Stomach smooth muscle (tissue), 2 donors: Measurements from ENCODE around the gene THAP9.

Experiments
- H3K27ac ChIP-seq: one replicate; pipeline ENCODE4 v1.7.0; 2013; ENCODE audit warnings: mild to moderate bottlenecking, low read length, inconsistent platforms
- H3K27me3 ChIP-seq, 2 donors: one replicate each; pipeline ENCODE4 v1.7.0; 2013; ENCODE audit warnings: low read length in 2 of 2; ENCODE audit not compliant: insufficient read depth in 2 of 2, control insufficient read depth in 1 of 2
- H3K36me3 ChIP-seq, 2 donors: one replicate each; pipeline ENCODE4 v1.7.0; 2013; ENCODE audit warnings: low read length in 2 of 2; ENCODE audit not compliant: control insufficient read depth in 2 of 2, insufficient read depth in 2 of 2
- H3K4me1 ChIP-seq: one replicate; pipeline ENCODE4 v1.7.0; 2013; ENCODE audit warnings: low read length; ENCODE audit not compliant: control insufficient read depth, insufficient read depth
- H3K4me3 ChIP-seq, 2 donors: one replicate each; pipeline ENCODE4 v1.7.0; 2013; ENCODE audit warnings: low read length in 2 of 2
- H3K9ac ChIP-seq, 2 donors: one replicate each; pipeline ENCODE4 v1.7.0; 2013; ENCODE audit warnings: low read length in 2 of 2, mild to moderate bottlenecking in 1 of 2
- H3K9me3 ChIP-seq, 2 donors: one replicate each; pipeline ENCODE4 v1.7.0; 2013; ENCODE audit warnings: low read length in 2 of 2; ENCODE audit not compliant: control insufficient read depth in 2 of 2
- donor health status: healthy.
- donor health status: Pancreatic carcinoma.

The THAP9 gene

DNA sequence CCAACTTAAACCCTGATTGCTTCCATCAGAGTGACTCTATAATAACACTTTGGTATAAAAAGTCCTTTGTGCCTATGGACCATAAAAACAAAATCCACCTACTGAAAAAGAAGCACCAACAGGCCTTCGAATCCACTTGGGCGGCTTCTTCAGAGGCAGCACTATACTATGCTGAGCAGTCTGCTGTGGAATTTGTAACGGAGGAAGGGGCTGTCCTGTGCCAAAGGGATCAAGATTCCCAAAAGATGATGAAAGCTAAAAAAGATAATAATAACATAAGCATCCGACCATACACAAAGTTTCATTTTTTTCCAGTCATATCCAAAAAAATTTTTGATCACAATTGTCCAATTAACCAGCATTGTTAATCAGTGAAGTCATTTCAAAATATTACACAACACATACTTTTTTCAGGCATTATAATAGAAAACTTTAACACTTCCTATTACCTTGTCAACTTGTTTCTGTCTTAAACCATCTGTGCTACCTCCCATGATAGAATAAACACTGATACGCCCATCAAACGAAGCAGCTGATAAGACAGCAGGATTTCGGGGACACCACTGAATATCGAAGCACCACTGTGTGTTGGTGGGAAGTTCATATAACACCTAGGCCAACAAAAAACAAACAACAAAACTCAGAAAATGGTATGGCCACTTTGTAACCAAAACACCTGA lies 33.7 kb upstream of the THAP9 start:
- peaks cover 38 to 41% of the 10 kb centered on the region in 2 donors for H3K36me3 ChIP-seq
- no peaks in the 10 kb centered on the region for H3K27me3 ChIP-seq
- H3K27ac ChIP-seq, result no peak overlapping the region
- no peaks in the 10 kb centered on the region for H3K4me1 ChIP-seq
- no peak overlapping the region for H3K9ac ChIP-seq
- H3K9me3 ChIP-seq, result no peaks in the 10 kb centered on the region
- no peak overlapping the region for H3K4me3 ChIP-seq

DNA sequence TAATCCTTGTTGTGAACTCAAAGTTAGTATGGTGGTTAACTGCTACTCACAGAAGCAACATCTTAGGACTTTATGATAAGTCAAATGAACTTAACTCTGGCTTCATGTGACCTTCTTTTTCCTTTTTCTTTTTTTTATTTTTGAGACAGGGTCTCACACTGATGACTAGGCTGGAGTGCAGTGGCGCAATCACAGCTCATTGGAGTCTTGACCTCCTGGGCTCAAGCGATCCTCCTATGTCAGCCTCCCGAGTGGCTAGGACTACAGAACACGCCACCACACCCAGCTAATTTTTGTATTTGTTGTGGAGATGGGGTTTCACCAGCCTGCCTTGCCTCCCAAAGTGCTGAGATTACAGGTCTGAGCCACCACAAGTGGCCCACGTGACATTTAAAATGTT lies 32.0 kb upstream of the THAP9 start:
- H3K27ac ChIP-seq, result no peak overlapping the region
- H3K9me3 ChIP-seq, result no peaks in the 10 kb centered on the region
- no peaks in the 10 kb centered on the region for H3K27me3 ChIP-seq
- H3K4me3 ChIP-seq, result no peak overlapping the region
- H3K4me1 ChIP-seq, result no peaks in the 10 kb centered on the region
- H3K36me3 ChIP-seq, result peaks cover 33 to 37% of the 10 kb centered on the region in 2 donors
- H3K9ac ChIP-seq, result no peak overlapping the region

DNA sequence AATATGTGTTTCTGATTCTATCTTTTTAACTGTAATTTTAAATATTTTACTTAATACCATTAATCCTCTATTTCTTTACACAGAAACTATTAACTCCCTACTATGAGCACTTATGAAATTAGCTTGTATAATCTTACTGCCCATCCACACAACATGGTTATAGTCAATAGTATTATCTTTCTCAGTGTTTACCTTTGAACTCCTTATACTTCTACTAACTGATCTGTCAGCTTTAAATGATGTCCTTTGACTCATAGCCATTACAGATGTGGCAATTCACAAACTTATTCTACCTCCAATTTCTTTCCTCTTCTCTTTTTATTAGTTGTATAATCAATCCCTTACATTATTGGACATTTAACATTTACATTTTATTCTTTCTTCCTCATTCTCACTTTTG lies 15.1 kb upstream of the THAP9 start:
- H3K9ac ChIP-seq, result no peak overlapping the region
- H3K27me3 ChIP-seq, result no peaks in the 10 kb centered on the region
- peaks cover 3% of the 10 kb centered on the region for H3K4me1 ChIP-seq
- no peak overlapping the region for H3K27ac ChIP-seq
- H3K9me3 ChIP-seq, result no peaks in the 10 kb centered on the region
- no peak overlapping the region for H3K4me3 ChIP-seq
- H3K36me3 ChIP-seq, result no peaks in the 10 kb centered on the region

DNA sequence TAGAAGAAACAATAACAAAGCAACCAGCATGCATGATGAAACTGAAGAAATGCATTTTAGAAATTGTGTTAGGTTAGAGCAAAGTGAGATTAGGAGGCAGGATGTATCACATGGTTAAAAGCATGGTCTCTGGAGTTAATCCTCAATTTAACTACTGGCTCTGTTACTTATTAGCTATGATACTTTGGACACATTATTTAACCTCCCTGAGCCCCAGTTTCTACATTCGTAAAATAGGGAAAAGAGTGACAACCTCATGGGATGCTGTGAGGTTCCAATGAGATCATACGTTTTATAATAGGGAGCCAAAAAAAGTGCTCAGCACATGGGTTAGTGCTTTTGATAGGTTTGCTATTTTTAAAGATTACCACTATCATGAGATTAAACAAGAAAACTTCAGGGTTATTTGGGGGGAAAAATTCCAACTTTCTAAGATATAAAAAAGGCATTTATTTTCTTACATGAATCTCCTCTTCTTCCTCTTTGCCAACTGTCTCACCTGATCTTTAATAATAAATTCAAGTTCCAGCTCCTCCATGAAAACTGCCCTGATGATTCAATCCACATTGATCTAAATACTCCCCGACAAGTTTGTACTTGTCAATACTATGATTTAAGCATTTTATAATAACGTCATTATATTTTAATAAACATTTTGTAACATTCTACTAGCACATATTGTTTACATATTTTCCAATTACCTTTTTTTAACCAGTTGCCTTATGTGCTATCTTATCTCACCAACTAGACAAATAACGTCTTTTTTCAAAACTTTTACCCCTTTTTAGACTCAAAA lies 14.2 kb upstream of the THAP9 start:
- H3K4me1 ChIP-seq, result peaks cover 3% of the 10 kb centered on the region
- H3K27ac ChIP-seq, result no peak overlapping the region
- H3K27me3 ChIP-seq, result no peaks in the 10 kb centered on the region
- peak overlapping the region in 1 of 2 donors; percentile 32 for H3K4me3 ChIP-seq
- H3K9me3 ChIP-seq, result no peaks in the 10 kb centered on the region
- no peak overlapping the region for H3K9ac ChIP-seq
- no peaks in the 10 kb centered on the region for H3K36me3 ChIP-seq

DNA sequence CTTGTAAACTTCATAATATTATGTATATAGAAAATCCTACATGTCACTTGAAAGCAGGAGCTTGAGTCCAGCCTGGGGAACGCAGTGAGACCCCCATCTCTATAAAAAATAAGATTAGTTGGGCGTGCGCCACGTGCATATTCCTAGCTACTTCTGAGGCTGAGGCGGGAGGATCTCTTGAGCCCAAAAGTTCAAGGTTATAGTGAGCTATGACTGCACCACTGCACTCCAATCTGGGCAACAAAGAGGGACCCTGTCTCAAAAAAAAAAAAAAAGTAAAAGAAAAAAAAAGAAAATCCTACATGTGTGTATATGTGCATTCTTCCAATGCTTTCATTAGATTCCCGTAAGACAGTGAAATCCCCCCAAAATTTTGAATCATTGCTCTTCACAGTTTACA lies 11.2 kb upstream of the THAP9 start:
- Histone ChIP-seq H3K27ac (no peak overlapping the region), H3K9me3 (no peaks in the 10 kb centered on the region), H3K9ac (no peak overlapping the region), H3K36me3 (peaks cover 0 to 5% of the 10 kb centered on the region in 2 donors), H3K4me3 (peak overlapping the region; percentile 89 to 94), H3K4me1 (peaks cover 3% of the 10 kb centered on the region), H3K27me3 (no peaks in the 10 kb centered on the region)

DNA sequence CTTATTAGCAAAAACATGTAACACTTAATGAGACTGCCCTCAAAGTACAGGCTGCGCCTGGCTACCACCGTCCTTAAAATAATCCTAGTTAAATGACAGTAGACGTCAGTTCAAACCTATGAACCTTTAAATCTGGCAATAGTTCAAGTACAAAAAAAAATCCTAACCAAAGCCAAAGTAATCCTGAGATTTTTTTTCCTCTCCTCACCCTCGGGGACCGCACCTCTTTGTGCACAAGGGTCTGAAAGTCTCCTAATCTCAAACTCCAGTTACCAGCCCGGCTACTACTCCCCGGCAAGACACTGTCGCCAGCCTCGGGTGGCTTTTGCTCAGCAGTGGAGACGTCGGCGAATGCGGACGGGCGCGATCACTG lies 10.0 kb upstream of the THAP9 start:
- Histone ChIP-seq H3K27ac (peak overlapping the region; percentile 94), H3K9ac (peak overlapping the region; percentile 90 to 95), H3K36me3 (peaks cover 0 to 9% of the 10 kb centered on the region in 2 donors), H3K9me3 (no peaks in the 10 kb centered on the region), H3K4me1 (peaks cover 3% of the 10 kb centered on the region), H3K27me3 (no peaks in the 10 kb centered on the region), H3K4me3 (peak overlapping the region; percentile 89 to 94)

DNA sequence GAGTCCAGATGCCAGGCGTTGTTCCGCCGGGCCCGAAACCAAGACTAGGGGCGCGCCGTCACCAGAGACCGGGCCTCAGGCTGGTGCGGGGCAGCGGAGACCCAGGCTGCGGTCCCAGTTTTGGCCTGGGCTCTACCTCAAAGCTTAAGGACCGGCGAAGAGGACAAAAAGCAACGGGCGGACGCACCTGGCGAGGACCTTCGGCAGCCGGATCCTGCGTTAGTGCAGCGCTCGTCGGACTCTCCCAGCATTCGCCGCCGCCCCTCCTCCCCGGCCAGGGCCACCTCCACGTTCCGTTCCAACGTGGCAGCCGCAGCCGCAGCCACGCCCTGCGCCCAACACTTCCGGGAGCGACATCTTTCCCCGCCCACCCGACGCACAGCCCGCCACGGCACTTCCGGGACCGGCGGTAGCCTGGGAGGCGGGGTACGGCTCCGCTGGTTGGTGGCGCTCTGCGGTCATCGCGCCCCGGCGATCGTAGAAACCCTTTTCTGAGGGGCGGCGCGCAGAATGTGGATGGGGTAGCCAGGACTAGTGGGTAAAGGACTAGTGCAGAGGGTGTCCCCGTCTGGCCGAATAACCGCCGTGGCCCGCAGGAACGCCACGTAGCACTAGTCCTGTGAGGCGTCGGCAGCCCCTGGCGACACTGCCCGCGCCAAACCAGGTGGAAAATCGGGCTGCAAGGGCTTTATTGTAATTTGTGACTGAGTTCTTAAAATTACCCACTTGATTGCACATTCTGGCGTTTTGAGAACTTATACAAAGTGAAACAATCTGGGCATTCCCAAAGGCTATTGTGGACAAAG lies 9.4 kb upstream of the THAP9 start, which contains the start of gene SEC31A:
SEC31A (minus strand) TSS at position 253 of the 806 bp plus-strand sequence. CDS start 9,217 bp downstream, outside the sequence.
- Histone ChIP-seq H3K27ac (peak within 1 kb of the TSS; percentile 94), H3K27me3 (no peaks in the 10 kb centered on the region), H3K4me1 (peaks cover 3% of the 10 kb centered on the region), H3K9ac (peak within 1 kb of the TSS; percentile 91 to 95), H3K4me3 (peak within 1 kb of the TSS; percentile 89 to 94), H3K36me3 (peaks cover 0 to 9% of the 10 kb centered on the region in 2 donors), H3K9me3 (no peaks in the 10 kb centered on the region)

DNA sequence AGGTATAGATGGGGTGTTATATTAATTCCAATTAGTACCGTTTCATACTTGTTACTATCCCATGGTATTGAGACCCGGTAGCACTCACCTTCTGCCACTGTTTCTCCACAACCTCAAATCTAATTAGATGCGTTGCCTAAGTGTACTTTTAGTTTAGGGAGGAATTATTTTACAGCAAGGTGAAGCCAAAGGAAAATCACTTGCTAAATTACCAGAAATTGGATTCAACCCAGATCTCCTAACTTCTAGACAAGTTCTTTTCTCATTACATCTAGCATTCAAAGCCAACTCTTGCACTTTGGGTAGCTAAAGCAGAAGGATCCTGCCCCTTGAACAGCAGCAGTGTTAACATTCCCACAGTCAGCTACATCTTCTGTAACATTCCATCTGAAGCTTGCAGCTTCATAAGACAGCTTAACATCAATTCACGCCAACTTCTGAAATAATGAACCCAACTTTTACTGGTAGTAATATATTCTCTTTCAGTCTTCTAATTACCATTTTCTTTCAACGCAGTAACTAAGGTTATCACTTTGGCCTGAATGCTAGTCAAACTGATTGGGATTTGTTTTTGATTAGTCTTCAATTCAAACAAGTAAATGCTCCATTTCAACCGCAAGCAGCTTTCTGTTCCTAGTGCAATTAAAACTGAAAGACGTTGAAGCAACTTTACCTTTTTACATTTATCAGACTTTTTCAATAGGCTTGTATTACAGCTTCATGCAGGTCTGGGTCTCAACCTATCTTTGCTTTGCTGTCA lies 8.6 kb upstream of the THAP9 start:
- peak overlapping the region; percentile 89 to 94 for H3K4me3 ChIP-seq
- H3K9ac ChIP-seq, result peak overlapping the region; percentile 91 to 95
- H3K9me3 ChIP-seq, result no peaks in the 10 kb centered on the region
- no peaks in the 10 kb centered on the region for H3K27me3 ChIP-seq
- H3K4me1 ChIP-seq, result peaks cover 3% of the 10 kb centered on the region
- H3K36me3 ChIP-seq, result peaks cover 0 to 9% of the 10 kb centered on the region in 2 donors
- peak overlapping the region; percentile 94 for H3K27ac ChIP-seq

DNA sequence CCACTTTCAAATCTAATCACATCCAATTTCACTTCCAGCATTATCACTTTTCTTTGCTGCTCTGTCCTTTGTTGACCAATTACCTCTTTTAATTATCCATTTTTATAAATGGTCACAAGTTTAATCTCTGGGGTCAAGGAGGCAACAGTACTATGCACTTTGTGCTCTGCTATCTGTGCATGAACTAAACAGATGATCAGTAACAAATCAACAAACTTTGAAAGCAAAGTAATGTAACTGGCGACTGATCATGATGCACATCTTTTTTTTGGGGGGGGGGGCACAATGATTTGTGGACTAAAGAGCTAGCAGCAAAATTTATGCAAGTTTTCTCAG lies 8.1 kb upstream of the THAP9 start:
- no peak overlapping the region for H3K4me3 ChIP-seq
- H3K9ac ChIP-seq, result no peak overlapping the region
- H3K9me3 ChIP-seq, result no peaks in the 10 kb centered on the region
- H3K4me1 ChIP-seq, result peaks cover 3% of the 10 kb centered on the region
- no peak overlapping the region for H3K27ac ChIP-seq
- no peaks in the 10 kb centered on the region for H3K27me3 ChIP-seq
- peaks cover 0 to 9% of the 10 kb centered on the region in 2 donors for H3K36me3 ChIP-seq

DNA sequence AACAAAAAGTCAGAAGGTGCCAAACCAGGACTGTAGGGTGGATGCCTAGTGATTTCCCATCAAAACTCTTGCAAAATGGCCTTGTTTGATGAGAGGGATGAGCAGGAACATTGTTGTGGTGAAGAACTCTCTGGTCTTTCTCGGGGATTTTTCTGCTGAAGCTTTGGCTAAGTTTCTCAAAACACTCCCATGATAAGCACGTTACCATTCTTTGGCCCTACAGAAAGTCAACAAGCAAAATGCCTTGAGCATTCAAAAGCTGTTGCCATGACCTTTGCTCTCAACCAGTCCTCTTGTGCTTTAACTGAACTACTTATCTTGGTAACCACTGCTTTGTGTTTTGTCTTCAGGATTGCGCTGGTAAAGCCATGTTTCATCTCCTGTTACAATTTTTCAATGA lies 6.6 kb upstream of the THAP9 start:
- H3K4me1 ChIP-seq, result peaks cover 3% of the 10 kb centered on the region
- H3K27me3 ChIP-seq, result no peaks in the 10 kb centered on the region
- no peaks in the 10 kb centered on the region for H3K9me3 ChIP-seq
- H3K36me3 ChIP-seq, result peaks cover 0 to 9% of the 10 kb centered on the region in 2 donors
- H3K27ac ChIP-seq, result no peak overlapping the region
- no peak overlapping the region for H3K4me3 ChIP-seq
- no peak overlapping the region for H3K9ac ChIP-seq
